Spleen (tissue), 7 donors: ENCODE results near the gene HS2ST1.

Experiments
- POLR2A ChIP-seq, 3 donors: fragments of 450-650 bp; IDR thresholded peaks; one replicate each; pipeline ENCODE4 v1.5.1; 2017; ENCODE audit warnings: antibody characterized with exemption in 3 of 3, mild to moderate bottlenecking in 1 of 3
- TF ChIP-seq, protein P1 (sequence below), 11 experiments: fragments of 200-600 bp in 7 of 11; fragments of 450-650 bp in 4 of 11; sonication (generic) in 4 of 11; IDR thresholded peaks in 8 of 11; conservative IDR thresholded peaks in 3 of 11; 1 replicate in 7 of 11; 2 replicates in 4 of 11; pipeline versions ENCODE4 v1.4.0 to v1.8.0; 2016 to 2021; ENCODE audit warnings: antibody characterized with exemption in 11 of 11, inconsistent platforms in 4 of 11, mild to moderate bottlenecking in 1 of 11
- donor health status: DM: no; HTN: no; CAD: no; lungs with moderate emphysema.
- donor health status: DM: no; HTN: no; CAD: no.
- donor health status: DM: no; HTN: no; CAD: no.

DNA sequence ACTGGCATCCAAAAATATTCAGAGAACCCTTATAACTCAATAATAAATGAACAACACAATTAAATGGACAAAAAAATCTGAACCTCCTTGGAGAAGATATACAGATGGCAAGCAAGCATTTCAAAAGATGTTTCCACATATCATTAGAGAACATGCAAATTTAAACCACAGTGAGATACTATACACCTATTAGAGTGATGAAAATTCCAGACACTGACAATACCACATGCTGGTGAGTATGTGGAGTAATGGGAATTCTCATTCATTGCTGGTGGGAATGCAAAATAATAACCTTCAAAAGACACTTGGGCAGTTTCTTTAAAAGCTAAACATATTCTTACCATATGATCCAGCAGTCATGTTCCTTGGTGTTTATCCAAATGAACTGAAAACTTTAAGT lies 46.1 kb downstream of the HS2ST1 start:
- TF ChIP-seq POLR2A (IDR thresholded peaks at IDR 0.05) = no peak
- TF ChIP-seq, protein P1, sequence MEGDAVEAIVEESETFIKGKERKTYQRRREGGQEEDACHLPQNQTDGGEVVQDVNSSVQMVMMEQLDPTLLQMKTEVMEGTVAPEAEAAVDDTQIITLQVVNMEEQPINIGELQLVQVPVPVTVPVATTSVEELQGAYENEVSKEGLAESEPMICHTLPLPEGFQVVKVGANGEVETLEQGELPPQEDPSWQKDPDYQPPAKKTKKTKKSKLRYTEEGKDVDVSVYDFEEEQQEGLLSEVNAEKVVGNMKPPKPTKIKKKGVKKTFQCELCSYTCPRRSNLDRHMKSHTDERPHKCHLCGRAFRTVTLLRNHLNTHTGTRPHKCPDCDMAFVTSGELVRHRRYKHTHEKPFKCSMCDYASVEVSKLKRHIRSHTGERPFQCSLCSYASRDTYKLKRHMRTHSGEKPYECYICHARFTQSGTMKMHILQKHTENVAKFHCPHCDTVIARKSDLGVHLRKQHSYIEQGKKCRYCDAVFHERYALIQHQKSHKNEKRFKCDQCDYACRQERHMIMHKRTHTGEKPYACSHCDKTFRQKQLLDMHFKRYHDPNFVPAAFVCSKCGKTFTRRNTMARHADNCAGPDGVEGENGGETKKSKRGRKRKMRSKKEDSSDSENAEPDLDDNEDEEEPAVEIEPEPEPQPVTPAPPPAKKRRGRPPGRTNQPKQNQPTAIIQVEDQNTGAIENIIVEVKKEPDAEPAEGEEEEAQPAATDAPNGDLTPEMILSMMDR (IDR thresholded peaks at IDR 0.05 in 8 of 11, conservative IDR thresholded peaks at IDR 0.05 in 3 of 11) = no peak
